ENCODE data around the gene JSRP1.

DNA sequence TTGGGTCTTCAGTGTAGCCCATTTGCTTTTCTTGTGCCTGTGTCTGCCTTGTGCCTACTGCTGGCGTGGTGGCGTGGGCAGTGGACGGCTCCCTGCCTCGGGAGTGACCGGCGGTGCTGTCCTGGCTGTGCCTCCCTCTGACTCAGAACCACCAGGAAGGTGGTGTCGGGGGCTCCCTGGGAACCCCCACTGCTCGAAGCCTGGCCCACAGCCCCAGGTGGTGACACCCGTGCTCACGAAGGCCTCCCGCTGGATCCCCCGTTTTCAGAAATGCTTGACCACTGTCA, 12.1 kb downstream of the JSRP1 start:
- no peak for TF ChIP-seq CTCF (IDR thresholded peaks at IDR 0.05; ENCODE audit: low read depth, low read length, poor library complexity, severe bottlenecking)
- no peak for TF ChIP-seq EZH2phosphoT487 (IDR thresholded peaks at IDR 0.05; ENCODE audit: borderline replicate concordance, low read length)
